ENCODE measurements around the gene GDPD4. TPM values are rescaled to one million over a fixed set of nuclear protein-coding genes. Genes with fewer than 3 reads are reported as not detected.

The GDPD4 gene
- total RNA-seq, 1 experiment from 2014 or later: not detected

DNA sequence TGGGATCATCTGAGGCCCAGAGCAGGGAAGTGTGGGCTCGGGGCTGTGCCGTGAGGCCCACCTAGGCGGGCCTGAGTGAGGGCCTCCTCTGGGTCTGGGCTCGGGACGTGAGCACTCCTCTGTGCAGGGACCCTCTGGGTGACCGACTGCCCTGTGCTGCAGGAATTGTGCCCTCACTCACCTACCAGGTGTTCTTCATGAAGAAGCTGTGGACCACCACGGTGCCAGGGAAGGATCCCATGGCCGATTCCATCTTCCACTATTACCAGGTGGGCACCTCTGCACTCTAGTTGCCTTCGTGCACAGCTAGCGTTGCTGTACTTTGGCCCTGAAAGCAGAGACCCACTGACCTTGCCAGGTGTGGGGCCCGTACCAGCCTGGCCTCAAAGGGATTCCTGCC is 93.0 kb downstream of the GDPD4 start:
- DNase-seq: no peak

DNA sequence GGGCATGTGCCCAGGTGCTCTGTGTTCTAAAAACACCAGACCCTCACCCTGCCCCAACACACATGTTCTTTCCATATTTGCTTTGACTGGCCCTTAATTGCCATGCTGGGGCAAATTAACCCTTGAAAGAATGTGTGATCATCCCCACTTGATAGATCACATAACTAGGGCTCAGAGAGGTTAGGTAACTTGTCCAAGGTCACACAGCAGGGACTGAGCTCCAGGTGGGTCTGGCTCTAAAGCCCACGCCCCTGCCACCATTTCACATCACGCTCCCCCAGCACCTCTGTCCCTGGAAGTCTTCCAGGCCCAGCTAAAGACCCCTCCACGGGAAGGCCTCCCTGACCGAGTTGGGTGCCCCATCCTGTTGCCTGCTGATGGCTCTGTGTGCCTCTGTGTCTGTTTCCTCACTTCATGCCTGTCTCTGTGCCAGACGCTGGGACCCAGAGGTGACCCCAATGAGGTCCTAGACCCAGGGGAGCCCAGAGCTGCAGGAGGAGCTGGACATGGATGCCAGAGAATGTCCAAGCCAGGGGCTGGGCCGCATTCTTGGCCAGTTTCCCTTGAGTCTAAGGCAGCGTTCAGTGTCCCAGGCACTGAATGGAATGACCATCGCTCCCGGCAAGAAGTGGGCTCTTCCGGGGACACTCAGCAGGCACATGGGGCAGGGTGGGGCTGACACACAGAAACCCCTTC is 93.7 kb downstream of the GDPD4 start:
- Histone ChIP-seq H3K4me1 (no peaks in the 10 kb centered on the region), H3K27me3 (no peaks in the 10 kb centered on the region), H3K4me3 (no peak overlapping the region), H3K36me3 (no peaks in the 10 kb centered on the region), H3K27ac (no peak overlapping the region), H3K9me3 (replicated peaks) (no peaks in the 10 kb centered on the region)
- no peak for DNase-seq

More for the DNA sequence above, 93.0 kb downstream of the GDPD4 start:
- no peaks in the 10 kb centered on the region for H3K4me1 ChIP-seq
- H3K4me3 ChIP-seq: no peak overlapping the region
- no peaks in the 10 kb centered on the region for H3K36me3 ChIP-seq
- H3K27ac ChIP-seq: no peak overlapping the region
- H3K9me3 ChIP-seq (replicated peaks): no peaks in the 10 kb centered on the region
- H3K27me3 ChIP-seq: no peaks in the 10 kb centered on the region

DNA sequence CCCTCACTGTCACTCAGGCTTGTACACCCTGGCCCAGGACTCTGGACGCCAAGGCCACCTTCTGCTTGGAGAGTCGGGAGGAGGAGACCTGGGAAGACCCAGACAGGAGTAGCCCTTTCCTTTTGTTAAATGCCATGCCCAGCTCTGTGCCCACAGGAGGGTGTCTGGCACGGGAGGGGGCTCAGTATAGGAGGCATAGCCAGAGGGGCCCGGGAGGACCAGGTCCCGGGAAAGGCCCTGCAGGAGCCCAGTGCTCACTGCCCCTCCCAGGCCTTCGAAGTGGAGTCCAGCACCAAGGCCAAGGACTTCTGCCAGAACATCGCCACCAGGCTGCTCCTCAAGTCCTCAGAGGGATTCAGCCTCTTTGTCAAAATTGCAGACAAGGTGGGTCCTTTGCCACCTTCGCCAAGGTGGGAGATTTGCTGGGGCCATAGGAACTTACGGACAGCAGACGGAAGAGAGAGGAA is 94.4 kb downstream of the GDPD4 start:
- Histone ChIP-seq H3K27me3 (no peaks in the 10 kb centered on the region), H3K36me3 (no peaks in the 10 kb centered on the region), H3K4me3 (no peak overlapping the region), H3K27ac (no peak overlapping the region), H3K9me3 (replicated peaks) (no peaks in the 10 kb centered on the region), H3K4me1 (no peaks in the 10 kb centered on the region)
- no peak for DNase-seq

DNA sequence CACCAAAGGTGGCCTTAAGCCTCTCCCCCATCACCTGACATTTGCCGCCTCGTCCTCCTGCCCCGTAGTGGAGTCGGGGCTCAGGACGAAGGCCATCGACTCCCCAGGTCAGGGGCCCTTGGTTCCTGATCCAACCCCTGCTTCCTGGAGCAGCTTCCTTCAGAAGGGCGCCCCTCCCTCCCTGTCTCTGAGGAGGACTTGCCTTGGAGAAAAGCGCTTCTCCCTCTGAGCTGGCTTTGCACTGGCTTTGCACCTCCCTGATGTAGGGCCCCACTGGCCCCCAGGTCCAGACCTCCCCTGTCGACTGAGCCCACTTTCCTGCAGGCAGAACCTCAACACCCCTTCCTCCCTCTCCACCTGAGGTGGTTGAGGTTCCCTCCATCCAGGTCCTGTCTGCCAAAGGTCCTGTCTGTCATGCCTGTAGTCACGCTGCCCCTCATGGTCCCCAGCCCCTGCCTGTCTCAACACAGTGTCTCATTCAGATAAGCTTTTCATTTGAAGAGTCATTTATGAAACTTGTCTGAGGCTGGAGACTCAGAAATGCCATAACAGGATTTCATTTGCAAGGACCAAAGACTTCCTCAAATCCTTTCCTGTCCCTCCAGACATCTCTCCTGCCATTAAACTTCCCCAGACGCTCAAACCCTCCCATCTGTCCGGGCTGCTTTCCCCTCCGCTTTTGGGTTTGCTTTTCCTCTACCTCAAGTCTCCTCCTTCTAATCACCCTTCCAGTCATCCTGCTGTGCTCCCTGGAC is 95.0 kb downstream of the GDPD4 start:
- H3K9me3 ChIP-seq (replicated peaks): no peaks in the 10 kb centered on the region
- no peak overlapping the region for H3K27ac ChIP-seq
- no peak overlapping the region for H3K4me3 ChIP-seq
- no peak for DNase-seq
- no peaks in the 10 kb centered on the region for H3K27me3 ChIP-seq
- H3K4me1 ChIP-seq: no peaks in the 10 kb centered on the region
- H3K36me3 ChIP-seq: no peaks in the 10 kb centered on the region

DNA sequence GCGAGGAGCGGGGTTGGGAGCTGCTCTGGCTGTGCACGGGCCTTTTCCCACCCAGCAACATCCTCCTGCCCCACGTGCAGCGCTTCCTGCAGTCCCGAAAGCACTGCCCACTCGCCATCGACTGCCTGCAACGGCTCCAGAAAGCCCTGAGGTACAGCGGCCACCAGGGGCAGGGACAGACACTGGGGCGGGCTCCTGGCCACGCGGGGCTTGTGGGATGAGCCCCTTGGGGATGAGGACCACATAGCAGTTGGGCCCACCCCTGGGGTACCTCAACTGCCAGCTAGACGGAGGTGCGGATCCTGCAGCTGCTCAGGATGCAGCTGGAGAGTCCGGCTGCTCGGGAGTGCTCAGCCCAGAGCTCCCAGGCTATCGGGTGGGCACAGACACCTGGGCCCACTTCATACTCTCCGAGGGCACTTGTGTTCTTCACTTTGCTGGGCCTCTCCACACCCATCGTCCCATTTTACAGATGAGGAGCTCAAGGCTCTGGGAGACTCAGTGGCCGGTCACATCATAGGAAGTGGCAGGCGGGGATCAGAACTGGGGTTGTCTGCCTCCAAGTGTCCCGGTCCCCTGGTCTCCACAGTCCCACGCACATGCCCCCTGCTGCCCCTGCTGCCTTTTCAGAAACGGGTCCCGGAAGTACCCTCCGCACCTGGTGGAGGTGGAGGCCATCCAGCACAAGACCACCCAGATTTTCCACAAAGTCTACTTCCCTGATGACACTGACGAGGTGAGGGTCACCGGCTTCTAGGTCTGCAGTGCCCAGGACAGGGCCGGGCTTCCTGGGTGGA is 95.8 kb downstream of the GDPD4 start:
- DNase-seq: no peak
- H3K4me1 ChIP-seq: no peaks in the 10 kb centered on the region

DNA sequence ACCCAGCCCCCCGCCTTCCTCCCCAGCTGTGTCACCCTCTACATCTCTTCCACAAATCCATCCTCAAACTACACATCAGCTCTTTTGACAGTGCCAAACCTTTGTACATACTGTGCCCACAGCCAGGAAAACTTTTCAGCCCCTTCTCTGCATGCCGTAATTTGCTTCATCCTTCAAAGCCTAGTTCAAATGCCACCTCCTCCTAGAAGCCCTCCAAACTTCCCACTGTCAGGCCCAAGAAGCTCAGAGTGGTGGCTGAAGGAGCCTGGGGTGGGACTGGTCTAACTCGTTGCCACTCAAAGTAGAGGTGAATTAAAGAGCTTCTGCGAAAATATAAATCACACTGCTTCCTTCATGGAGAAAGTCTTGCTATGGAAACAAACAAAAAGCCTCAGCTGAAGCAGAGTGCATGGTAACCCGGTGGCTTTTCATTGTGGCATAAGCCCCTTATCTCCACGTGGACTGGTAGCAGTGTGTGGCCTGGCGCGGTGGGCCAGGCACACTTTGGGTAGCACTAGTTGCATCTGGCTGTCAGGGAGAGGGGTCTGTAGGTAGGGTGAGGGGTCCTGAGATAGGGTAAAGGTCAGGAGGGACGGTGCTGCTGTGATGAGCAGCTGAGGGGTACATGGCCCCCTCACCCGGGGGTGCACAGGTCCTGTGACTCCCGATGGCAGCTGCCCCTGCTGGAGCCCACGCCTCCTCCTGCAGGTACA is 96.6 kb downstream of the GDPD4 start:
- no peak overlapping the region for H3K4me3 ChIP-seq
- no peak for DNase-seq
- no peaks in the 10 kb centered on the region for H3K27me3 ChIP-seq
- H3K4me1 ChIP-seq: no peaks in the 10 kb centered on the region
- H3K36me3 ChIP-seq: no peaks in the 10 kb centered on the region
- no peaks in the 10 kb centered on the region for H3K9me3 ChIP-seq (replicated peaks)
- H3K27ac ChIP-seq: no peak overlapping the region

More for the DNA sequence above, 95.8 kb downstream of the GDPD4 start:
- H3K36me3 ChIP-seq: no peaks in the 10 kb centered on the region
- H3K27me3 ChIP-seq: no peaks in the 10 kb centered on the region
- no peaks in the 10 kb centered on the region for H3K9me3 ChIP-seq (replicated peaks)
- H3K4me3 ChIP-seq: no peak overlapping the region
- H3K27ac ChIP-seq: no peak overlapping the region

DNA sequence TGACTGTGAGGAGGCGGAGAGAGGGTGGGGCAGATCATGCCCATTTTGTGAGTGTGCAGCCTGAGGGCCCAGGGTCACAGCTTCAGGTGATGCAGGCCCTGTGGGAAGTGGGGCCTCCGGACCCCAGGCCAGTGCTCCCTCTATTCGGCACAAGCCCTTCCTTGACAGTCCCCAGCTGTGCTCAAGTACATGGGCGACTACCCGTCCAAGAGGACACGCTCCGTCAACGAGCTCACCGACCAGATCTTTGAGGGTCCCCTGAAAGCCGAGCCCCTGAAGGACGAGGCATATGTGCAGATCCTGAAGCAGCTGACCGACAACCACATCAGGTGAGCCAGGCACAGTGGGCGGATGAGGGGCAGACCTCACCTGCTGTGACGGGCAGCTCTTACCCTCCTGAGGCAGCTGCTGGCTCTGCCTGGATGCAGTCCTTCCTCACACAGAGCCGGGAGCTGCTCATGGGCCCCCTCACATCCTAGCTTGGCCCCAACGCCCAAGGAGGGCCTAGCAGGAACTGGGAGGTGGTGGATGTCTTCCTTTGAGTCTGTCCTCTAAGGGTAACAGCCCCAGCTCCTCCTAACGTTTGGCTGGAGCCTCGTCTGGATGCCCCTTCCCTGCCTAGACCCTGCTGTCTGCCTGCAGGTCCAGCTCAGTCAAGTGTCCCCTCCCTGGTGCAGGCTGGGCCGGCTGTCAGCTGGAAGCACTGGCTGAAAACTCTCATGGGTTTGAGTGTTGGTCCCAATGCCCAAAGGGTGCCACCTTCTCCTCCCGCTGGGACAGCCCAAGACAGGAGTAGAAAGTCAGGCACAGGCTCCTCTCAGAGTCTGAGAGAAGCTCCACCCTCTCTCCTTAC is 97.4 kb downstream of the GDPD4 start:
- Histone ChIP-seq H3K27me3 (no peaks in the 10 kb centered on the region), H3K4me3 (no peak overlapping the region), H3K27ac (no peak overlapping the region), H3K9me3 (replicated peaks) (no peaks in the 10 kb centered on the region), H3K36me3 (no peaks in the 10 kb centered on the region), H3K4me1 (no peaks in the 10 kb centered on the region)
- no peak for DNase-seq

DNA sequence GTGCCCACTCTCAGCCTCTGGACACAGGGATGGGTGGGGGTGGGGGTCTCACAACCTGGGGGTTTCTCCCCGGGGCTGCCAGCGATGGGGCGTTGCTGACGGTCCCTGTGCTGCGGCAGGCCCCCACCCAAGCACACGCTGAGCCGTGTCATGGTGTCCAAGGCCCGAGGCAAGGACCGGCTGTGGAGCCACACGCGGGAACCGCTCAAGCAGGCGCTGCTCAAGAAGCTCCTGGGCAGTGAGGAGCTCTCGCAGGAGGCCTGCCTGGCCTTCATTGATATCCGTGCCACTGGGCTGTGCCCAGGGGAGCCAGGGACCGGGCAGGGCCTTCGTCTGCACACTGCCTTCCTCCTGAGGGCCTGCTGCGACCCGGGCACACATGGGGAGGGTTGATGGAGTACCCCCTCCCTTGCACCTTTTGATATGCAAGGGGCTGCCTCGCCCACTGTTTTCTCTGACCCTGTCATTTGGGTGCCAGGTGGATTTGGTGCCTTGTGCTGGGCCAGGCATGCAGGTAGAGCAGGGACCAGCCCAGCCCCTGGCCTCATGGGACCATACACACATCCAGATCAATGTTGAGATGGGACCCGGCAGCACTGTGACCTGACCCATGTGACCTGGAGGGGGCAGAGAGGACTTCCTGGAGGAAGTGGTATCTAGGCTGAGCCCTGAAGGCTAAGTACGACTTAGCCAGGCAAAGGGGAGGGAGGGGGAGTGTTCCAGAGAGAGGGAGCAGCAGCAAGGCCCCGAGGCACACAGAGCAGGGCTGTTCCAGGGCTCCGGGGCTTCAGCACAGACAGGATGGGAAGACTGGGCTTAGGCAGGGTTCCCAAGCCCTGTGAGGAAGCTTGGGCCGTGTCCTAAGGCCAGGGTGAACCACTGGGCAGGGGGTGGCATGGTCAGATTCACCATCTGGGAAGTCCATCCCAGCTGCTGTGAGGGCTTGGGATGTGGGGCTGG is 98.3 kb downstream of the GDPD4 start:
- Histone ChIP-seq H3K27ac (no peak overlapping the region), H3K9me3 (replicated peaks) (no peaks in the 10 kb centered on the region), H3K4me3 (no peak overlapping the region), H3K27me3 (no peaks in the 10 kb centered on the region), H3K4me1 (no peaks in the 10 kb centered on the region), H3K36me3 (no peaks in the 10 kb centered on the region)
- DNase-seq: no peak

DNA sequence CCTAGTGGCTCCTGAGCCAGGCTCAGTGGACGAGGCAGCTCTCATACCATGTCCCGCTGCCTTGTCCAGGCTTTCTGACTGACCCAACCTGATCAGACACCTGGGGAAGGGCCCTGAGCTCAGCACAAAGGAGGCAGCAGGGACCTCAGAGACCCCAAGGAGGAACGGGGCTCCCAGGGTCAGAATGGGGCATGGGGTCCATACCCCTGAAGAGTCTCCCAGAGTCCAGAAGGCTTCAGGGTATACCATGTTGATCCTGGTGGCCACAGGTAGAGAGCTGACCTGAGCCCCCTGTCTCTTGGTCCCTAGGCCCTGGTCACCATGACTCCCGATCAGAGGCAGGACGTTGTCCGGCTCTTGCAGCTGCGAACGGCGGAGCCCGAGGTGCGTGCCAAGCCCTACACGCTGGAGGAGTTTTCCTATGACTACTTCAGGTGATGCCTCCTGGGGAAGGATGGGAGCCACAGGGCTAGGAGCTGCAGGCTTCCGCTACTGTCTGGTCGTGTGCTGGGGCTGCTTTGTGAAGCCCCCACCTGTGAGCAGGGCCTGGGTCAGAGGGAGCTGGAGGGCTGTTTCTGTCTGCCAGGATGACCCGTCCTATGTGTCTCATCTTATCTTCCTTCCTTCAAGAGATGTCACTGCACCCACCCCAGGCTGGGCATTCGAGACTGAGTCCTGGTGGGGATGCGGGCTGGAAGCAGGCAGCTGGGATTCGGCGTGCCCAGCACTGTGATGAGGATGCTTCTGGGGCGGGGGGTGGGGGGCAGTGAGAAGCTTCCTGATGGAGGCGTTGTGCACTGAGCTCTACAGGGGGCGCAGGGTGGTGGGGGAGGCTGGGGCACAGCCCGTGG is 99.3 kb downstream of the GDPD4 start:
- no peaks in the 10 kb centered on the region for H3K36me3 ChIP-seq
- no peaks in the 10 kb centered on the region for H3K9me3 ChIP-seq (replicated peaks)
- no peak for DNase-seq
- no peak overlapping the region for H3K27ac ChIP-seq
- H3K4me3 ChIP-seq: no peak overlapping the region
- no peaks in the 10 kb centered on the region for H3K27me3 ChIP-seq
- no peaks in the 10 kb centered on the region for H3K4me1 ChIP-seq

DNA sequence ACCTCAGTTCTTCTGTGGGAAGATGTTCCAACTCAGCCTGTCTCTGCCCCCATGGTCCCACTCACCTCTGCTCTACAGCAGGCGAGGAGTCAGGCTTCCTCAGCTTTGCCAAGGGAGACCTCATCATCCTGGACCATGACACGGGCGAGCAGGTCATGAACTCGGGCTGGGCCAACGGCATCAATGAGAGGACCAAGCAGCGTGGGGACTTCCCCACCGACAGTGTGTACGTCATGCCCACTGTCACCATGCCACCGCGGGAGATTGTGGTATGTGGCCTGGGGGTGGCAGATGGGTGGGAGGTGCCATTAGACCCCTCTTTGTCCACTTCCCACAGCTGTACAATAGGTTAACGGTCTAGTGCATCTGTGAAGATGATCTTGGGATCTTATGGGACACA is 100.1 kb downstream of the GDPD4 start:
- no peak overlapping the region for H3K27ac ChIP-seq
- DNase-seq: no peak
- H3K4me3 ChIP-seq: no peak overlapping the region
- no peaks in the 10 kb centered on the region for H3K36me3 ChIP-seq
- no peaks in the 10 kb centered on the region for H3K4me1 ChIP-seq
- no peaks in the 10 kb centered on the region for H3K27me3 ChIP-seq
- H3K9me3 ChIP-seq (replicated peaks): no peaks in the 10 kb centered on the region

DNA sequence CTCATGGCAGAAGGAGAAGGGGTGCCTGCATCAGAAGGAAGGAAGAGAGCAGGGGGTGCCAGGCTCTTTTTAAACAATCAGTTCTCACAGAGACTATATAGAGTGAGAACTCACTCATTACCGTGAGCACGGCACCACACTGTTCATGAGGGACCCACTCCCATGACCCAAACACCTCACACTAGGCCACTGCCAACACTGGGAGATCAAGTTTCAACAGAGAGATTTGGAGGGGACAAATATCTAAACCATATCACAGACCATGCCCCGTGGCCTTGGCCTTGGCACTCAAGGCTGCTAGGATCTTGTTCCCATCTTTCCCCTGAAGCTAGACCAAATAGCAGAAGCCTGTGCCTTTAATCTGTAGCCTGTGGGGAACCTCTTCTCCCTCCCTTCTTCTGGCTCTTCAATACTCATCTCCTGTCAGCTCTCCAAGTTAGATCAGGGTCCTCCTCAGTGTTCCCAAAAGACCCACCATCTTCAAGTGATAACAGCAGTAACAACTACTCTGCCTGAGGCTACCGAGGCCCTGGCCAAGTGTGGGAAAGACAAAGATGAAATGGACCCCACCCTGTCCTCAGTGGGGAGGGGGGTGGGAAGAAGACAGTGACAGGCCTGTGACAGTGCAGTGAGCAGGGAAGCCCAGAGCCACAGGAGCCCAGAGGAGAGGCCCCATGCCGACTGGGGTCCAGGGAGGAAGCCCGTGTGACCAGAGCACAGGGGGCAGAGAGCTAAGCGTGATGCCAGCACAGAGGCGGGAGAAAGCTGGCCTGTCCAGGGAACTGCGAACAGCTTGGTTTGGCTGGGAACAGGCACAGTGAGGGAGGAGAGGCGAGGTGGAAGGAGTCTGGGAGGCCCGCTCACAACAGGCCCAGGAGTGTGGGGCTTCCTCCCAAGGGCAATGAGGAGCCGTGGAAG is 100.9 kb downstream of the GDPD4 start:
- Histone ChIP-seq H3K27ac (no peak overlapping the region), H3K36me3 (no peaks in the 10 kb centered on the region)
- DNase-seq: no peak

More for the DNA sequence above, 100.9 kb downstream of the GDPD4 start:
- no peaks in the 10 kb centered on the region for H3K9me3 ChIP-seq (replicated peaks)
- H3K27me3 ChIP-seq: no peaks in the 10 kb centered on the region
- H3K4me3 ChIP-seq: no peak overlapping the region
- peaks cover under 1% of the 10 kb centered on the region; the same call in 1 of the 2 replicates for H3K4me1 ChIP-seq
